Middle frontal gyrus (tissue), 1 donor: ENCODE measurements around the gene CCDC32.

Experiments
- DNase-seq: peaks from one replicate; pipeline ENCODE4 v3.0.0-alpha.2; 2015; ENCODE audit warnings: low spot score; ENCODE audit errors: extremely low spot score

The CCDC32 gene

DNA sequence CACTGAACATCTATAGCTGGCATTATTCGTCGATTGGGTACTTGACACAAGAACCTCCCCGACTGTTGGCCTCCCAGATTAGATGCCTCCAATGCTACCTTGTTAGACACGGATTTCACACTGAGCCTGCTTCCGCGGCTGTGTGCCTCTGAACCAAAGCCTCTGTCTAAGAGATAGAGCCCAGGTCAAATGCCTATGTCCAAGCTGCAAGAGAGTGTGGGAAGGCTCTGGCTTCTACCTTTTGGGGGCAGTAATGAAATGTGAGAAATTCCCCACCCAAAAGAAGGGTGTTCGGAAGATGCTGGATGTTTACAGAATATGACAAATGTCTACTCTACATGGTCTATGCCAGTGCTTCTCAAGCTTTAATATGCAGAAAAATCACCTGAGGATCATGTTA, 2.3 kb upstream of the CCDC32 start:
- DNase-seq = no peak

GRCh38 chr15:40565333-40566238, 744 bp upstream of the CCDC32 start:
- no peak for DNase-seq

- DNase-seq = no peak
Observed at GRCh38 chr15:40563426-40563825, 1.4 kb downstream of the CCDC32 start.

DNA sequence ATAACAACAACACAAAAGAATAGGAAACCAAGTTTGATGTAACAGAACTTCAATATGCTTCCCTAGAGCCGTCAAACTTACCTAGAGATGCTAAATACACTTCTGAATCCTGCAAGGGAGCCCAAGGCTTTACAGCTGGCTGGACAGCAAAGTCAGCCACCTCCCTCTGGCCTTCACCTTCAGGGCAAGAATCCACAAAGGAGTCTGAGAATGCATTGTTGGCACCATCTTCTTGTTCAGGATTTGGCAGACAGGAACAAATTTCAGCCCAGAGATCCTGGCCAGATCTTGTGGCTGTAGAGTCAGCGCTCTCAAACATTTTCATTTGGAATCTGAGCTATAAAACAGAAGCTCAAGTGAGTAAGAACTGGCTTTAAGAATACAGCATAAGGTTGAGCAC, 2.2 kb downstream of the CCDC32 start:
- no peak for DNase-seq

DNA sequence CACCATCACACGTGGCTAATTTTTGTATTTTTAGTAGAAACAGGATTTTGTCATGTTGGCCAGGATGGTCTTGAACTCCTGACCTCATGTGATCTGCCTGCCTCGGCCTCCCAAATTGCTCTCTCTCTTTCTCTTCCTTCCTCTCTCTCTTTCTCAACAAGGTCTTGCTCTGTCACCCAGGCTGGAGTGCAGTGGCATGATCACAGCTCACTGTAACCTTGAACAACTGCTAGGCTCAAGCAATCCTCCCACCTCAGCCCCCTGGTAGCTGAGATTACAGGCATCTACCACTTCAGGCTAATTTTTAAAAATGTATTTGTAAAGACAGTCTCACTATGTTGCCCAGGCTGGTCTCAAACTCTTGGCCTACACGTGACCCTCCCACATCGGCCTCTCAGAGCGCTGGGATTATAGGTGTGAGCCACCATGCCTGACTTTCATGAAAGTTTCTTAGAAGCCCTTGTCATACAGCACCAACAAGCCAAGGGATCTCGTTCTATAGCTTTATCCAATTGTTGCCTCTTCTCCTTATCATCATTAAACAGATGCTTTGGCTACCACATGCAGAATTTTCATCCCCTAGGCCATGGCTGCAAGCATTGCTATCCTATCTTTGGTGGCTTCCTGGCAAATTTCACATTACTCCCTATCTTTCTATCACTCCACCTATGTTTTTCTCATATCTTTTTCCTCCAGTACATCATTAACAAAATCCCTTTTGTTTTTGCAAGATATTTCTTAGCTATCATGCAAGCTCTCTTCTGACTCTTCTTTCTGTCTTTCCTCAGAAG, 5.7 kb downstream of the CCDC32 start:
- DNase-seq = no peak

- no peak for DNase-seq
Observed at GRCh38 chr15:40555876-40556275, 9.0 kb downstream of the CCDC32 start.

GRCh38 chr15:40554161-40554525, 10.7 kb downstream of the CCDC32 start:
- DNase-seq = no peak

DNA sequence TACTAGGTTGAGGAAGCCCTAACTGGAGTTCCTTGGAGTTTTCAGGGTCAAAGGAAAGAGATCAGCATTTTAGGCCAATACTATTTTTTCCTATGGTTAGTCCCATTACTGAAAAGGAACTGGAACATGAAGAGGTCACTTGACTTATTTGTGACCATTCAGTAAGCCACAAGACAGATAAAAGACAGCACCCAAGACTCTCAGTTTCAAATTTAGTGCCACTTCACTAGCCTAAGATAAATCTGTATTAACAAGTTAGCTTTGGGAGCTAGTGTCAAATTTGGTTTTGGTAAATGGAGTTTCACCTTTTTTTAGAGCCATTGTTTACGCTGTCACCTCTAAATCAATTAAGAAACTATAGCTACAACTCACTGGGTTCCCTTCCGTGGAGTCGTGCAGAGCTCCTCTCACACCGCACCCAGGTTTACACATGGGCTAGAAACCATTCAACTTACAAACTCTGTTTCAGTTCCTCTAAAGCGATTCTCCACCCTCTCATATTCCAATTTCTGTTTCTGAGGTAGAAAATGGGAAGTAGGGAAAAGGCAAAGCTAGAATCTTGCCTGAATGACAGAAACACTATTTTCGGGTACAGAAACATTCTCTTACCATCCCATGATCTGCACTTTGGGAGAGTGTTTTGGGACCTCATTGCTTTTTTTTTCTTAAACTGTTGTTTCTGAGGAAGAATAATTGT, 14.4 kb downstream of the CCDC32 start:
- no peak for DNase-seq

GRCh38 chr15:40549894-40550293, 14.9 kb downstream of the CCDC32 start:
- no peak for DNase-seq

DNA sequence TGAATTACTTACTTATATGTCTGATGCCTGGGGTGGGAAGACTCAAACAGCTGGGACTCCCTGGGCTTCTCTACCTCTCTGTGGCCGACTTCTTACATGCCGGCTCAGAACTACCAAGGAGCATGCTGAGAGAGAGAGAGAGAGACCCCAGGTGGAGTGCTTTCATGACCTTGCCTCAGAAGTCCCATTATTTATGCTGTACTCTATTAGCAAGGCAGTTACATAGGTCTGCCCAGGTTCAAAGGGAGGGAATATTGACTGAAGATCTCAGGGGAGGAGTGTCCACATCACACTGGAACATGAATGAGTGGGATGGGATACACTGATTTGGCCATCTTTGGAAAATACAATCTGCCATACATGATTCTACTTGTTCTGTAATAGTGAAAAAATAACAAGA, 16.2 kb downstream of the CCDC32 start:
- no peak for DNase-seq

GRCh38 chr15:40545457-40545856, 19.4 kb downstream of the CCDC32 start:
- DNase-seq = no peak

- DNase-seq = no peak
Observed at GRCh38 chr15:40543631-40544294, 21.1 kb downstream of the CCDC32 start.

- DNase-seq = no peak
Observed at GRCh38 chr15:40543082-40543481, 21.8 kb downstream of the CCDC32 start.

DNA sequence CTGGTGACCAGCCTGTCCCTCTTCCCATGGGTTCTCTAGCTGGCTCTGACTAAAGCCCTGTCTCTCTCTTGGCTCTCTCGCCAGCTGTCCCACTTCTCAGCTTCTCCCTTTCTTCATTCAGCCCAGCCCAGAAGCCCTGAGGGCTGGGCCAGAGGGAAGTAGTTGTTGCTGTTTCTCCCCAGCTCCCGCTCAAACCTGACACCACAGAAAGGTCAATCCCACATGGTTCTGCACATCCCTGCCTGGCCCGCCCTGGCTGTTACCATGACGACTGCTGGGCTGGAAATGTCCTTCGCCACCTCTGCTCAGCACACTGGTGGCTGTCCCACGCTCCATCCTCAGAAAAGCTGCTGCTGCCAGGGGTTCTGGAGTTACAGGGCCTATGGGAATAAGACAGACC, 25.9 kb downstream of the CCDC32 start:
- no peak for DNase-seq

- no peak for DNase-seq
Observed at GRCh38 chr15:40536501-40536900, 28.3 kb downstream of the CCDC32 start.

DNA sequence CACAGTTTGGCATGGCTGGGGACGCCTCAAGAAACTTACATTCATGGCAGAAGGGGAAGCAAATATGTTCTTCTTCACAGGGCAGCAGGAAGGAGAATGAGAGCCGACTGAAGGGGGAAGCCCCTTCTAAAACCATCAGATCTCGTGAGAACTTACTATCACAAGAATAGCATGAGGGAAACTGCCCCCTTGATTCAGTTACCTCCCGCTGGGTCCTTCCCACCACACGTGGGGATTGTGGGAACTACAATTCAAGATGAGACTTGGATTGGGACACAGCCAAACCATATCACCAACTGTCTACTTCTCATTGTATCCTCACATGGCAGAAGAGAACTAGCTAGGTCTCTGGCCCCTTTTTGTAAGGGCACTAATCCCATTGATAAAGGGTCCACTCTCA, 30.5 kb downstream of the CCDC32 start:
- DNase-seq = no peak

- DNase-seq = no peak
Observed at GRCh38 chr15:40533763-40534364, 31.0 kb downstream of the CCDC32 start.

- no peak for DNase-seq
Observed at GRCh38 chr15:40528801-40529200, 36.0 kb downstream of the CCDC32 start.

DNA sequence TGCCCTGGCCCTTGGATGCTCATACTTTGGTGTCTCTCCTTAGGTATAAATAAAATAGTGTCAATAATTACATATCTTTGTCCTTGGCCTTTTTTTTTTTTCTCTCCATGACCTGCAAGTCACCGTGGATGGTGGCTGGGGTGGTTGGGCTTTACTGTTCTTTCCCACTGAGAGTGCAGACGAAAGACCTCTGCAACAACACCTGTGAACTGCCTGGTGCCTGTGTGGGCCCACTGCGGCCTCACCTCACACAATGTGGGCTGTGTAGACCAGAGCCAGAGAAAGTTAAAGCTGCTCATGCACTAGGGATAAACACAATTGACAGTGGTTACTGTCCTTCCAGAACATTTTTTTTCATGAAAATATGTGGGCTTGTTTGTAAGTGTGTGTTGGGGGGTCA, 39.0 kb downstream of the CCDC32 start:
- no peak for DNase-seq

GRCh38 chr15:40523611-40524010, 41.2 kb downstream of the CCDC32 start:
- no peak for DNase-seq

DNA sequence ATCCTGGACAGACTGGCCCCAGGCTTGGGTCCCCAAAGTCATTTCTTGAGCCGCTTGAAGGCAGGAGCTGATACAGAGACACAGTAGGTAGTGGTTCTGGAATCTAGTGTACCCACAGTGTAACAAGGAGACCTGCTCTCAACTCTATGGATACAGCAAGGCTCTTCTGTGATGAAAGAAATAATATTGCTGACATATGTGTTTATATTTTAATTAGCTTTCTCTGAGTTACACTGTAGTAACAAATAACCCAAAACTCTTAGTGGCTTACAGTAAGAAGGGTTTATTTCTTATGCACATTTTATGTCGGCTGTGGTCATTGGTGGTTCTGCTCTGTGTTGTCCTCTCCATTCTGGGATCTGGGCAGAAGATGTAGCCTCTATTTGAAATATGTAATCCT, 48.5 kb downstream of the CCDC32 start:
- no peak for DNase-seq
